NCI-H748 treated with DMSO at 0.1 percent for 48 hours (cell line): ENCODE measurements around the gene FAM120A.
A peak's percentile ranks its signal among the peaks of the same experiment; 100 is the strongest.

ENCODE experiments used
- DNase-seq: peaks from one replicate; lab custom pipeline; 2025; lab: John Stamatoyannopoulos, UW

The FAM120A gene

GRCh38 chr9:93558503-93558902, 107.0 kb downstream of the FAM120A start:
- DNase-seq, result no peak

GRCh38 chr9:93560991-93561390, 109.5 kb downstream of the FAM120A start:
- no peak for DNase-seq

- DNase-seq, result no peak
Measured at GRCh38 chr9:93562157-93562556, 110.7 kb downstream of the FAM120A start.

- DNase-seq, result no peak
Measured at GRCh38 chr9:93565089-93565488, 113.6 kb downstream of the FAM120A start.

- DNase-seq, result peak; percentile 95
Measured at GRCh38 chr9:93566408-93567270, 115.2 kb downstream of the FAM120A start.

- no peak for DNase-seq
Measured at GRCh38 chr9:93567271-93567959, 115.9 kb downstream of the FAM120A start.

- DNase-seq, result no peak
Measured at GRCh38 chr9:93568169-93568568, 116.7 kb downstream of the FAM120A start.

- DNase-seq, result no peak
Measured at GRCh38 chr9:93569621-93570174, 118.2 kb downstream of the FAM120A start.

- DNase-seq, result no peak
Measured at GRCh38 chr9:93572221-93572620, 120.7 kb downstream of the FAM120A start.

GRCh38 chr9:93572636-93573515, 121.4 kb downstream of the FAM120A start:
- DNase-seq, result no peak

GRCh38 chr9:93573516-93573828, 122.0 kb downstream of the FAM120A start:
- DNase-seq, result no peak

- no peak for DNase-seq
Measured at GRCh38 chr9:93574091-93574899, 122.8 kb downstream of the FAM120A start.

- no peak for DNase-seq
Measured at GRCh38 chr9:93574900-93575795, 123.7 kb downstream of the FAM120A start.

- DNase-seq, result no peak
Measured at GRCh38 chr9:93575796-93576257, 124.3 kb downstream of the FAM120A start.

- DNase-seq, result no peak
Measured at GRCh38 chr9:93576258-93577077, 125.0 kb downstream of the FAM120A start, which contains the start of gene PHF2. Gene PHF2 (plus strand): TSS chr9:93576584. CDS start chr9:93576774, 190 bp downstream.

GRCh38 chr9:93577078-93577974, 125.8 kb downstream of the FAM120A start:
- no peak for DNase-seq

GRCh38 chr9:93577975-93578682, 126.6 kb downstream of the FAM120A start:
- DNase-seq, result no peak
